HG03280 (cell line): ENCODE measurements around the gene GARIN1A.
"Not testable (repeated sequence)": the region's sequence is repeated elsewhere in the genome, so short reads cannot be mapped to it uniquely, and the experiment has no call there.

ENCODE experiments used
- ATAC-seq: cut with Tn5 transposase; IDR thresholded peaks from one replicate; pipeline ENCODE4 v1.9.1; 2021; ENCODE audit warnings: mild to moderate bottlenecking, moderate library complexity; ENCODE audit not compliant: unreplicated experiment

The GARIN1A gene

GRCh38 chr7:128681794-128682537, 9.9 kb downstream of the GARIN1A start:
- no peak for ATAC-seq

- ATAC-seq: not testable (repeated sequence)
Observed at GRCh38 chr7:128683270-128683669, 11.2 kb downstream of the GARIN1A start.

DNA sequence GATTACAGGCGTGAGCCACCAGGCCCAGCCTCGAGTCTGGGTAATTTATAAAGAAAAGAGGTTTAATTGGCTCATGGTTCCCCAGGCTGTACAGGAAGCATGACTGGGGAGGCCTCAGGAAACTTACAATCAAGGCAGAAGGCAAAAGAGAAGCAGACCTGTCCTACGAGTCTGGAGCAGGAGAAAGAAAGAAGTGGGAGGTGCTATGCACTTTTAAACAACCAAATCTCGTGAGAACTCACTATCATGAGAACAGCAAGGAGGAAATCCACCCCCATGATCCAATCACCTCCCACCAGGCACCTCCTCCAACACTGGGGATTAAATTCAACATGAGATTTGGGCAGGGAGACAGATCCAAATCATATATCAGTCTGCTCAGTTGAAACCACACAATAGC, 11.6 kb downstream of the GARIN1A start:
- not testable (repeated sequence) for ATAC-seq

DNA sequence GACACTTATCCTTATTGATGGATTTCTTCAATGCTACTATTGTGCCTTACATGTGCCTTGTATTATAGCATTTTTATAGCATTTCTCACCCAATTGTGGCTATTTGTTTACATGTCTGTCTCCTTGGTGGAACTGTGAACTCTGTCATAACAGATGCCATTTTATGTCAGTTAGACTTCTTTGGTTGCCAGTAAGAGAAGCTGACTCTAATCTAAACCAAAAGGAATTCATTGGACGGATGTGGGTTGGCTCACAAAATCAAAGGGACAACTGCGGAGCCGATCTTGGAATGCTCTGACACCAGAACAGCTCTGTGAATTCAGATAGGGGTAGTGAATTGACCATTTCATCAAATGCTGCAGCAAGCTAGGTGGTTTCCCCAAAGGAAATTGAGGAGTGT, 15.0 kb downstream of the GARIN1A start:
- no peak for ATAC-seq

- no peak for ATAC-seq
Observed at GRCh38 chr7:128688492-128688891, 16.4 kb downstream of the GARIN1A start.

DNA sequence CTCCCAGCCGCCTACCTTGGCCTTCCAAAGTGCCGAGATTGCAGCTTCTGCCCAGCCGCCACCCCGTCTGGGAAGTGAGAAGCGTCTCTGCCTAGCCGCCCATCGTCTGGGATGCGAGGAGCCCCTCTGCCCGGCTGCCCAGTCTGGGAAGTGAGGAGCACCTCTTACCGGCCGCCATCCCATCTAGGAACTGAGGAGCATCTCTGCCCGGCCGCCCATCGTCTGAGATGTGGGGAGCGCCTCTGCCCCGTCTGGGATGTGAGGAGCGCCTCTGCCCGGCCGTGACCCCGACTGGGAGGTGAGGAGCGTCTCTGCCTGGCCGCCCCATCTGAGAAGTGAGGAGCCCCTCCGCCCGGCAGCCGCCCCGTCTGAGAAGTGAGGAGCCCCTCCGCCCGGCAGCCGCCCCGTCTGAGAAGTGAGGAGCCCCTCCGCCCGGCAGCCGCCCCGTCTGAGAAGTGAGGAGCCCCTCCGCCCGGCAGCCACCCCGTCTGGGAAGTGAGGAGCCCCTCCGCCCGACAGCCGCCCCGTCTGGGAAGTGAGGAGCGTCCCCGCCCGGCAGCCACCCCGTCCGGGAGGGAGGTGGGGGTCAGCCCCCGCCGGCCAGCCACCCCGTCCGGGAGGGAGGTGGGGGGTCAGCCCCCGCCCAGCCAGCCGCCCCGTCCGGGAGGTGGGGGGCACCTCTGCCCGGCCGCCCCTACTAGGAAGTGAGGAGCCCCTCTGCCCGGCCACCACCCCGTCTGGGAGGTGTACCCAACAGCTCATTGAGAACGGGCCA, 17.3 kb downstream of the GARIN1A start:
- not testable (repeated sequence) for ATAC-seq

GRCh38 chr7:128691227-128691626, 19.1 kb downstream of the GARIN1A start:
- ATAC-seq: no peak

DNA sequence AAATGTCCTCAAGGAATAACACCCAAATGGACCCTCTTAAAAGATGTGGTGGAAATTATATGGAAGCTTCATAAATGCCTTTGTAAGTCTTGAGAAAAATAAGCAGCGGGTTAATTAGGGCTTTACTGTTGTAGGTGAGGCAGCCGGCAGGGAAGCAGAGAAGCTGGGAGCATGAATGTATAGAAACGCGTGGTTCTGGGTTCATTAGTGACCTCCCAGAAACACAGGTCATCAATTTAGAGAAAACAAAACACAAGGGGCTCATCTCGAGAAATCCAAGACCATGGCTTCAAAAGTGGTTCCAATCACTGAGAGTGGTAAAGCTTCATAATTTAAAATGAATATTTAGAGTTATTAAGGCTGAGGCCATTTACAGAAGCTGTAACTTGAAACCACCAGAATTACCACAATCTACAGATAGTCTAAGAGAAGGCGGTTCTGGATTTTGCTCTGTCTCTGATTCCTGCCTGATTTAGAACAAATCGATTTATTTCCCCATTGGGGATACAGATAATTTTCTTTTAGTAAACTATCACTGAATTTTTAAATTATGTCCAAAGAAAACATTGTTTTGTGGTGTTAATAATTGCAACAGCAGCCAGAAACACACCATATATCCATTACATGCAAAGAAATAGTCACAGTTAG, 20.7 kb downstream of the GARIN1A start:
- ATAC-seq: no peak

GRCh38 chr7:128693373-128694015, 21.4 kb downstream of the GARIN1A start:
- ATAC-seq: no peak

DNA sequence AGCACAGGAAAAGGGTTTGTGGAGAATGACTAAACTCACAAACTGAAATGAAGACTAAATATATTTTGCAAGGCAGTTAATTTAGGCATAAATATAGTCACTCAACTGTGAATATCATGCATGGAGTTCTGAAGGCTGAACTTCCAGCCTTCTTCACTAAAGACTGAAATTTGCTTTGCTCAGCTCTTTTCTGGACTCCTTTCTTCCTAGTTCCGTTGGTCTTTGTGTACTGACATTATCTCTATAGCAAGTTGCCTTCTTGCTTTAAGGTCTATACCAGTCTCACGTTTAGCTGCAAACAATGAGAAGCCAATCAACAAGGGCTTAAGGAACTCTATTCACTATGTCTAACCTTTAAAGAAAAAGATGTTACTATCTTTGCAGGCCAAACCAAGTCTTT, 22.6 kb downstream of the GARIN1A start:
- ATAC-seq: no peak

- ATAC-seq: no peak
Observed at GRCh38 chr7:128697302-128697905, 25.3 kb downstream of the GARIN1A start.

DNA sequence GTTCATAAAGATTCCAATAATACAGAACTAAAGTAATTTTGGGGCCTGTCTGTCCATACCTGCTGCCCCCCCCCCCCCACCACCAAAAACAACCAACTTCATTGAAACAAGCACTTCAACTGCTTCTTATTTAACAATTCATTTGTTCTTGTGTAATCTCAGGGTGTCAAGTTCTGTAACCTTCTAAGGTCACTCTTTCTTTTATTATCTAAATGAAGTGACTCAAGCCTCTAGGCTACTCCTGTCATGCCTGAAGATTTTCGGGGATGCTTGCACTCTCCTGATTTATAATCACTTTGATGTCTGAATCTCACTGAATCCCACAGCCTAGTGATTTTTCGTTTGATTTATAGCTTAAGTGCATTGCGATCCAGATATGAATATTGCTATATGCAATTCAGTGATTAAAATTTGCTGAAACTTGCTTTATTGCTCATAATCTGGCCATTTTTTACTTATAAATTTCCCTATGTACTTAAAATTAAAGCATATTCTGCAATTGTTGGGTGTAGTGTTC, 27.2 kb downstream of the GARIN1A start:
- no peak for ATAC-seq

DNA sequence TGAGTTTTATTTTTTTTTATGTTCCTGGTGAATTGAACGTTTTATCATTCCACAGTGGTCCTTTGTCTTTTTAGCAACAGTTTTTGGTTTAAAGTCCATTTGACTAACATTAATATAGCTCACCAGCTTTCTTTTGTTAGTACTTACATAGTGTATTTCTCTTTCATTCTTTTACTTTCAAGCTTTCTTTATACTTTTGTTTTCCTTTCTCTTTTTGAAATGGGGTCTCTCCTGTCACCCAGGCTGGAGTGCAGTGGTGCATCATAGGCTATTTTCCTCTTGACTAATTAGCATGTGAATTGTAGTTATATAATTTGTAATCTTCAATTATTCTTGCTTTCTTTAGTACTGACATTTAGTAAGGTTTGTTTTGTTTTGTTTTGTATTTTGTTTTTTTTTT, 27.8 kb downstream of the GARIN1A start:
- ATAC-seq: no peak

GRCh38 chr7:128701062-128701785, 29.1 kb downstream of the GARIN1A start:
- no peak for ATAC-seq

- ATAC-seq: no peak
Observed at GRCh38 chr7:128703609-128704241, 31.6 kb downstream of the GARIN1A start.

DNA sequence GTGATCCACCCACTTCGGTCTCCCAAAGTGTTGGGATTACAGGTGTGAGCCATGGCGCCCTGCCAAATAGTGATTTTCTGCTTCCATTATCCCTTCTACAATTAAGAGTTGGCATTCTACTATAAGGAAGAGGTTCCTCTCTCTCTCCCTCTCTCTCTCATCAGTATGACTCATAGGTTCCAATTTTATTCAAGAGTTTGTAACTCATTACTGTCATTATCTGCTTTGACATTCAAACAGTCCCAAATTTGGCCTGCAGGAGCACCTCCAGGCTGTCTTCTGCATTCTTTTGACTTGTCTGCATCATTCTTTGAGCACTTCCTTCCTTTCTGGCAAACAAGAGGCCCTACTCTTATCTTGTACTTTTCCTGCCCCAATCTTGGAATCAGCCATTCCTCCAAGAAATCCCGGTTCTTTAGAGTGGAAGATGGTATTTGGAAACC, 33.8 kb downstream of the GARIN1A start:
- no peak for ATAC-seq

GRCh38 chr7:128707752-128708151, 35.7 kb downstream of the GARIN1A start:
- no peak for ATAC-seq

DNA sequence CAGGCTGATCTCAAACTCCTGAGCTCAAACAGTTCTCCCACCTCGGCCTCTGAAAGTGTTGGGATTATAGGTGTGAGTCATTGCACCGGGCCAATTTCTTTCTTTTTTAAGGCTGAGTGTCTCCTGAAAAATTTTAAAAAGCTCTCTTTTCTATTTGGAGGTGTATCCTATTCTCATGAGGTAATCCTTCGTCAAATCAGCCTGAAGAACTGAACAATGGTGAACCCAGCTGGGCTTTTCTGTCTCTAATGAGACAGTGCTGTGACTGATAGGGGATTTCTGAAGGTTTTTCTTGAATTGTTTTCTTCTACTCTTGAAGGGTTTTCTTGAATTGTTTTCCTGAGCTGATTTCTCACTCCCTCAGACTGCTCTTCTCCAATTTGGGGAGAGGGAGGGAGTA, 36.1 kb downstream of the GARIN1A start:
- no peak for ATAC-seq

- no peak for ATAC-seq
Observed at GRCh38 chr7:128708824-128709223, 36.7 kb downstream of the GARIN1A start.
